Activated B cell treated with CpG ODN at 0.5 μM for 24 hours (primary cell): Measurements from ENCODE around the gene IKBKE. TPM values are rescaled to one million over a fixed set of nuclear protein-coding genes. Genes with fewer than 3 reads are reported as not detected.

Experiments used
- ATAC-seq: fragments of 200-7000 bp; cut with Tn5 transposase; one replicate; pipeline ENCODE4 v1.10.0; 2021; ENCODE audit warnings: low read depth, mild to moderate bottlenecking, moderate library complexity
- CTCF ChIA-PET: fragments of 350-600 bp; sonication (Branson Sonifier 250); formaldehyde crosslinking; loops from one replicate; lab custom pipeline; 2021; ENCODE audit warnings: antibody characterized with exemption; lab: Charles Lee
- POLR2A ChIA-PET: fragments of 350-600 bp; sonication (Branson Sonifier 250); formaldehyde crosslinking; loops from one replicate; lab custom pipeline; 2021; ENCODE audit warnings: antibody characterized with exemption; lab: Charles Lee
- DNase-seq: peaks from one replicate; pipeline ENCODE4 v3.0.0; 2022
- H3K27ac Mint-ChIP-seq: one replicate; pipeline ENCODE4 v1.8.0; 2020; ENCODE audit warnings: mixed read lengths
- H3K27me3 Mint-ChIP-seq: one replicate; pipeline ENCODE4 v1.8.0; 2021; ENCODE audit warnings: mixed read lengths
- H3K36me3 Mint-ChIP-seq: one replicate; pipeline ENCODE4 v1.8.0; 2021; ENCODE audit warnings: low read depth, mixed read lengths
- H3K4me1 Mint-ChIP-seq: one replicate; pipeline ENCODE4 v1.8.0; 2021; ENCODE audit warnings: mixed read lengths
- H3K4me3 Mint-ChIP-seq: one replicate; pipeline ENCODE4 v1.8.0; 2020; ENCODE audit warnings: mild to moderate bottlenecking, mixed read lengths
- H3K9me3 Mint-ChIP-seq: one replicate; pipeline ENCODE4 v1.8.0; 2020; ENCODE audit warnings: mixed read lengths
- intact Hi-C: fragments of 100-400 bp; cut with micrococcal nuclease; formaldehyde crosslinking; loops from one replicate; pipeline ENCODE4 v1.15.1; 2024
- total RNA-seq: library from RNA; stranded (reverse); gene quantifications from 2 replicates; pipeline ENCODE4 v1.2.3, GENCODE V29; 2022
- TF ChIP-seq, protein P1 (sequence below): fragments of 200-600 bp; IDR thresholded peaks from one replicate; pipeline ENCODE4 v1.8.0; 2022; ENCODE audit warnings: antibody characterized with exemption, mild to moderate bottlenecking

The IKBKE gene
- total RNA-seq, 1 donor from 2014 or later, result 56.3 TPM

DNA sequence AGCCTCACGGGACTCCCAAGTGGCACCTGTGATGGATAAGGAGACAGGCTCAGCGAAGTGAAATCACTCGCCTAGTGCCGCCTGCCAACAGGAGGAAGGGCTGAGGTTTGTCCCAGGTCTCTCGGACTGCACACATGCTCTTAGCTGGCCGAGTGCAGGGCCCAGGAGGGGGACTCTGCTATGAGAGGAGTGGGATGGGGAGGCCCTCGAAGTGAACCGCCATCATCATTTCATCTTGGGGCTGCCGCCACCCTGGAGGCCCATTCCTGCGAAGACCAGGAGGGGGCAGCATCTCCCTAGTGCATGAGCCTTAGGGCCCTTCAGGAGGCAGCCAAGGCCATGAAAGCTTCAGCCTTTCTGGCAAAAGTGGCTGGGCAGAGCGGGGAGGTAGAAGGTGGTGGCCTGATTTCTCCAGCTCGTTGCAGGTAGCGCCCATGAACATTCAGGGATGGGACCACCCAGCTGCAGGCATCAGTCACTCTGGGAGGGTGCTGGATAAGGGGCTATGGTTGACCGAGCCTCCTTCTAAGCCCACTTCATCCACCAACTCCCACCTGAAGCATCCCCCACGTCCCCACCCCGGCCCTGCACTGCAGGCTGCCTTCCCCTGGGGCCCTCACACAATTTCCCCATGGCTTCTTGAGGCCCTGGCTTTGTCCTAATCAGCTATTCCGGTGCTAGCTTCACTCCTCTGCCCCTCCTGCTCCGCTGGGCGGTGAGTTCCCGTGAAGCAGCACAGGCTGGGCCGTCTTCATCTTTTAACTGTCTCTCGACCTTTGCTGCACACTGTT lies 19.9 kb downstream of the IKBKE start:
- POLR2A ChIA-PET, result interaction anchor here (0.8 to 1.5 kb wide), 6 partner anchors 11 to 174 kb away, joined by 3 to 4 read pairs (median 3); no protein-coding TSS in a partner anchor
- H3K4me1 Mint-ChIP-seq, result peaks cover 10% of the 10 kb centered on the region
- H3K27ac Mint-ChIP-seq, result no peak overlapping the region
- DNase-seq, result peak; percentile 66
- ATAC-seq, result peak; percentile 95
- H3K36me3 Mint-ChIP-seq, result peaks cover 72% of the 10 kb centered on the region
- CTCF ChIA-PET, result interaction anchor here (0.6 to 4.1 kb wide), 20 partner anchors 9 to 492 kb away, joined by 3 to 48 read pairs (median 5); partner anchors contain the start of genes EIF2D, IKBKE and RASSF5
- intact Hi-C loops, result loop anchor here (1.0 kb wide), 5 partner anchors 55 to 492 kb away; no protein-coding TSS in a partner anchor
- TF ChIP-seq, protein P1, sequence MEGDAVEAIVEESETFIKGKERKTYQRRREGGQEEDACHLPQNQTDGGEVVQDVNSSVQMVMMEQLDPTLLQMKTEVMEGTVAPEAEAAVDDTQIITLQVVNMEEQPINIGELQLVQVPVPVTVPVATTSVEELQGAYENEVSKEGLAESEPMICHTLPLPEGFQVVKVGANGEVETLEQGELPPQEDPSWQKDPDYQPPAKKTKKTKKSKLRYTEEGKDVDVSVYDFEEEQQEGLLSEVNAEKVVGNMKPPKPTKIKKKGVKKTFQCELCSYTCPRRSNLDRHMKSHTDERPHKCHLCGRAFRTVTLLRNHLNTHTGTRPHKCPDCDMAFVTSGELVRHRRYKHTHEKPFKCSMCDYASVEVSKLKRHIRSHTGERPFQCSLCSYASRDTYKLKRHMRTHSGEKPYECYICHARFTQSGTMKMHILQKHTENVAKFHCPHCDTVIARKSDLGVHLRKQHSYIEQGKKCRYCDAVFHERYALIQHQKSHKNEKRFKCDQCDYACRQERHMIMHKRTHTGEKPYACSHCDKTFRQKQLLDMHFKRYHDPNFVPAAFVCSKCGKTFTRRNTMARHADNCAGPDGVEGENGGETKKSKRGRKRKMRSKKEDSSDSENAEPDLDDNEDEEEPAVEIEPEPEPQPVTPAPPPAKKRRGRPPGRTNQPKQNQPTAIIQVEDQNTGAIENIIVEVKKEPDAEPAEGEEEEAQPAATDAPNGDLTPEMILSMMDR, result no peak
- no peak overlapping the region for H3K4me3 Mint-ChIP-seq
- no peaks in the 10 kb centered on the region for H3K27me3 Mint-ChIP-seq
- no peaks in the 10 kb centered on the region for H3K9me3 Mint-ChIP-seq

DNA sequence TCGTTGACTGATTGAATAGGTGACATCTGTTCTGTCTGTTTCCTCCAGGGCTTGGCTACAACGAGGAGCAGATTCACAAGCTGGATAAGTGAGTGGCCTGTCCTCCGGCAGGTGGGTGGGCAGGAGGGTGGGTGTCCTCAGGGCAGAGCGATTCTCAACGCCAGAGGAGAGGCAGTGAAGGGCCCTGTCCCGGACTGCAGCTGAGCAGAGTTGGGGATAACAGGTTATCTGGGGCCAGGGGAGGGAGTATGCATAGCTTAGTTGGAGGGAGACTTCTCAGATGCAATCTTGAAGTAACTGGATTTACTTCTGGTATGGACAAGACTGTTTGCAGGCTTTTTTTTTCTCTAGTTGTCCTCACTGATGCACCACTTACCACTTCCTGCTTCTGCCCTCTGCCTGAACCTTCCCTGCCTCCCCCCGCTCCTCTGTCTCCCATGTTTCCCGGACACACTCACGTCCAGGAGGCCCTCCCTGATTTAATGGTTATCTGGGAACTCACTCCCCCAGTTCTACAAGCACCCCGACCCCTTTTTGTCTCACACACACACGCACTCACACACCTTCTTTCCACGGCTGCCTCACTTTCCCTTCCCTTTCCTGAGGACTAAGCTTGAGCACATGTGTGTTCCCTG lies 20.6 kb downstream of the IKBKE start:
- CTCF ChIA-PET, result interaction anchor here (0.6 to 4.1 kb wide), 16 partner anchors 10 to 491 kb away, joined by 3 to 48 read pairs (median 6); partner anchors contain the start of gene RASSF5
- H3K36me3 Mint-ChIP-seq, result peaks cover 65% of the 10 kb centered on the region
- H3K4me1 Mint-ChIP-seq, result peaks cover 17% of the 10 kb centered on the region
- H3K4me3 Mint-ChIP-seq, result no peak overlapping the region
- no peak overlapping the region for H3K27ac Mint-ChIP-seq
- ATAC-seq, result no peak
- TF ChIP-seq, protein P1, result no peak
- no peaks in the 10 kb centered on the region for H3K27me3 Mint-ChIP-seq
- no peaks in the 10 kb centered on the region for H3K9me3 Mint-ChIP-seq
- DNase-seq, result no peak
- POLR2A ChIA-PET, result interaction anchor here (1.0 to 1.5 kb wide), 4 partner anchors 12 to 173 kb away, joined by 3 to 4 read pairs (median 3); no protein-coding TSS in a partner anchor
- intact Hi-C loops, result loop anchor here (1.0 kb wide), 5 partner anchors 54 to 491 kb away; no protein-coding TSS in a partner anchor

DNA sequence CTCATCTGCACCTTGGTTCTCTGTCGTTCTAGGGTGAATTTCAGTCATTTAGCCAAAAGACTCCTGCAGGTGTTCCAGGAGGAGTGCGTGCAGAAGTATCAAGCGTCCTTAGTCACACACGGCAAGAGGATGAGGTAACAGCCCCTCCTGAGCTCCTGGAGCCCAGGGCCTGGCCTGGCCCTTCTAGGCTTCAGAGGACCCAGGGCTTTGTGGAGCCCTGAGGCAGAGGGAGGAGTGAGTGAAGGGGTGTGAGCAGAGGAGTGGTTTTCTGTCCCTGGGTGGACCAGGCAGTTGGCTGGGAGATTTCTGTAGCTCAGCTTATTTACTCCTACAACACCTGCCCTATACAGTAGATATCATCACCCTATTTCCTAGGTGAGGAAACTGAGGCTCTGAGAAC lies 21.3 kb downstream of the IKBKE start:
- TF ChIP-seq, protein P1, result no peak
- CTCF ChIA-PET, result interaction anchor here (2.8 to 4.1 kb wide), 3 partner anchors 53 to 173 kb away, joined by 22 to 48 read pairs (median 34); no protein-coding TSS in a partner anchor
- no peak overlapping the region for H3K4me3 Mint-ChIP-seq
- H3K9me3 Mint-ChIP-seq, result no peaks in the 10 kb centered on the region
- POLR2A ChIA-PET, result no interaction called here
- H3K27me3 Mint-ChIP-seq, result no peaks in the 10 kb centered on the region
- ATAC-seq (no peak), DNase-seq (no peak)
- intact Hi-C loops, result no loop called here
- peaks cover 24% of the 10 kb centered on the region for H3K4me1 Mint-ChIP-seq
- H3K27ac Mint-ChIP-seq, result no peak overlapping the region
- peaks cover 63% of the 10 kb centered on the region for H3K36me3 Mint-ChIP-seq

DNA sequence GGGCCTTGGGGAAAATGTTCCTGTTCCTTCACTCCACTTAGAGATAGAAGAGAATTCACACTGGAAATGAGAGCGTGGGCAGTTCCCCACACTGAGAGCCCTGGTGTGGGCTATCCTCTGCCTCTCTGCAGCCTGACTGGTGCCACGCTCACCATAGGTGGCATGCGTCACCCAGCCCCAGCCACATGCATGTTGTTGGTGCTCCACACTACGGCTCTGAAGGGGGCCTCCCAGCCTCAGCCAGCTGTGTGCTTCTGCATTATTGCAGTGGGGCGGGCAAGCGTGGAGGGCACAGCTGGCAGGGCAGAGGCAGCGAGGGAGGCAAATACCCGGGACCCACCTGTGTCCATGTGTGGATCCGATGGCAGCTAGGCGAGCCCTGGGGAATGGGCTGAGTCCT lies 22.3 kb downstream of the IKBKE start:
- TF ChIP-seq, protein P1, result no peak
- ChIA-PET CTCF (interaction anchor here (4.1 kb wide), 1 partner anchor 172 kb away, joined by 34 read pairs; no protein-coding TSS in a partner anchor), POLR2A (interaction anchor here (0.5 kb wide), 1 partner anchor 120 kb away, joined by 6 read pairs; no protein-coding TSS in a partner anchor)
- H3K36me3 Mint-ChIP-seq, result peaks cover 56% of the 10 kb centered on the region
- H3K4me1 Mint-ChIP-seq, result peaks cover 34% of the 10 kb centered on the region
- H3K27ac Mint-ChIP-seq, result no peak overlapping the region
- H3K4me3 Mint-ChIP-seq, result no peak overlapping the region
- no peaks in the 10 kb centered on the region for H3K27me3 Mint-ChIP-seq
- H3K9me3 Mint-ChIP-seq, result no peaks in the 10 kb centered on the region
- ATAC-seq, result no peak
- DNase-seq, result no peak
- intact Hi-C loops, result no loop called here
